Fibroblast of skin of abdomen (primary cell): Measurements from ENCODE around the gene MYEF2. TPM values are rescaled to one million over a fixed set of nuclear protein-coding genes. Genes with fewer than 3 reads are reported as not detected.

Experiments
- DNase-seq: peaks from one replicate; pipeline ENCODE4 v3.0.0-alpha.2; 2013
- polyA plus RNA-seq, 2 experiments: library from polyadenylated mRNA; unstranded; fragments of 120-200 nt; gene quantifications; one replicate each; pipeline ENCODE4 v1.2.1, GENCODE V29; 2013; ENCODE audit not compliant: insufficient read length in 2 of 2

The MYEF2 gene, protein sequence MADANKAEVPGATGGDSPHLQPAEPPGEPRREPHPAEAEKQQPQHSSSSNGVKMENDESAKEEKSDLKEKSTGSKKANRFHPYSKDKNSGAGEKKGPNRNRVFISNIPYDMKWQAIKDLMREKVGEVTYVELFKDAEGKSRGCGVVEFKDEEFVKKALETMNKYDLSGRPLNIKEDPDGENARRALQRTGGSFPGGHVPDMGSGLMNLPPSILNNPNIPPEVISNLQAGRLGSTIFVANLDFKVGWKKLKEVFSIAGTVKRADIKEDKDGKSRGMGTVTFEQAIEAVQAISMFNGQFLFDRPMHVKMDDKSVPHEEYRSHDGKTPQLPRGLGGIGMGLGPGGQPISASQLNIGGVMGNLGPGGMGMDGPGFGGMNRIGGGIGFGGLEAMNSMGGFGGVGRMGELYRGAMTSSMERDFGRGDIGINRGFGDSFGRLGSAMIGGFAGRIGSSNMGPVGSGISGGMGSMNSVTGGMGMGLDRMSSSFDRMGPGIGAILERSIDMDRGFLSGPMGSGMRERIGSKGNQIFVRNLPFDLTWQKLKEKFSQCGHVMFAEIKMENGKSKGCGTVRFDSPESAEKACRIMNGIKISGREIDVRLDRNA
- 7.7 TPM for polyA plus RNA-seq (2013, experiment 1 of 2; ENCODE audit: insufficient read length)
- 7.0 TPM for polyA plus RNA-seq (2013, experiment 2 of 2; ENCODE audit: insufficient read length)

DNA sequence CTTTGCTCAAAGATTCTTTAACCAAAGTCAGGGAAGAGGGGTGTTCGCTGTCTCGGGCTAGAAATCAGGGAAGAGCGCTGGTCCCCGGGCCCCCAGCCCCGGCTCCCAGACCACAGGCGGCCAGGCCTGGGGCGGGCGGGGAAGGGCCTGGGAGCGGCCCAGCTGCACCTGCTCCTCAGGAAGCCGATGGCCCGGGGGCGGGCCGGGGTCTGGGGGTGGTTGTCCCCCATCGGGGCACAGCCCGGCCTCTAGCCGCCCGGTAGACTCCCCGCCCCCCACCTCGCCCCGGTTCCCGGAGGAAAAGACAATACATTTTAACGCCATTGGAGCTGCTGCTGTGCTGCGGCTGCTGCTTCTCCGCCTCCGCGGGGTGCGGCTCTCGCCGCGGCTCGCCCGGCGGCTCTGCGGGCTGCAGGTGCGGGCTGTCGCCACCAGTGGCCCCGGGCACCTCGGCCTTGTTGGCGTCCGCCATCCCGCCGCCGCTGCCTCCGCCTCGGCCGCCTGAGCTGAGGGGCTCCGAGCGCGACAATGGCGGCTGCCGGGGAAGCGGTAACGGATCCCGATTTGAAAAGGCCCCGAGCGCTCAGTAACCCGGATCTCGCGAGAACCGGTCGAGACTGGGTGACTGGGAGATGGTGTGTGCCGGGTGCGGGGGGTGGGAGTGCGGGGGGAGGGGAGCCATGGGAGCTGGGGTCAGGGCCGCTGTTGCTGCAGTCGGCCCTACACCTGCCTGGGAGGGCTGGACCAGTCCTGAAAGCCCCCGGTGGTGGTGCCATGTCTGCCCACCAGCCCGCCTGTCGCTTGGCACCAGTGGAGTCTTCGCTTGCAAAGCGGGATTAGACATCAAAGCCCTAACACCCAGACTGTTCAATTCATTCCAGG is at the start of gene MYEF2:
Gene MYEF2 (minus strand): TSS at position 530 of the 882 bp plus-strand sequence. CDS start 58 bp downstream, at position 472.
- peak; percentile 71 for DNase-seq

DNA sequence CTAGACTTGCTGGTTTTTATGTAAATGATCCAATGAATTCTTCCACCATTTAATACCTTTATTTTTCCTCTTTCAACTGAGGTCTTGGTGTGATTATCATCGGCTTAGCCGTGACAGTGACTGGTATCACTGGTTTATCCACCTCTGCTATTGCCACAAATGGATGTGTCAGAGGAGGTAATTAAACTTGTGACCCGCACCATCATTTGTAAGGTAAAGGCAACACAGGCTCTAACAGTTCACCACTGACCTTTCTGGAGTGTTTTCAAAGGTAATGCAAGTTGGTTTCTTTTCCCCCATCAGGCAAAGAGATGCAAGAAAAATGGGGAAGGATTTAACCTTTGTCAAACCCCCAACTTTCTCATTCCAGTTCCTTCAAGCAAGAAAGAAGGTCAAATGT is 47.7 kb upstream of the MYEF2 start:
- no peak for DNase-seq

DNA sequence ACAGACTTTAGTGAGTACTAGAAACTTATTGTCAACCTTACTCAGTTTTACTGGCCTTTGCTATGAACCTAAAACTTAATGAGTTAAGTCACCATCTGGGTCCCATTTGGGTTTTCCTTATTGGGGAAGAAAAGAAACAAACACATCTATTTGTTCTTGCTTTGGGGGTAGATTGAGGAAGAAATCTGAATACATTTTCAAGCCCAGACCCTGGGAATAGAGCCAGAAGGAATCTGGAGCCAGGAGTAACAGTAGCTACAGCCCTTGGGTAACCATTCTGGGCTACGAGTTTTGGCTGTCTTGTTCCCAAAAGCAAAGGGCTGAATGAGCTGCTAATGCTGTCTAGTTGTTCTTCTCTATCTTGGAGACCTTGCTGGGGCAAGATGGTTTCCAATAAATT is 44.5 kb upstream of the MYEF2 start:
- no peak for DNase-seq

DNA sequence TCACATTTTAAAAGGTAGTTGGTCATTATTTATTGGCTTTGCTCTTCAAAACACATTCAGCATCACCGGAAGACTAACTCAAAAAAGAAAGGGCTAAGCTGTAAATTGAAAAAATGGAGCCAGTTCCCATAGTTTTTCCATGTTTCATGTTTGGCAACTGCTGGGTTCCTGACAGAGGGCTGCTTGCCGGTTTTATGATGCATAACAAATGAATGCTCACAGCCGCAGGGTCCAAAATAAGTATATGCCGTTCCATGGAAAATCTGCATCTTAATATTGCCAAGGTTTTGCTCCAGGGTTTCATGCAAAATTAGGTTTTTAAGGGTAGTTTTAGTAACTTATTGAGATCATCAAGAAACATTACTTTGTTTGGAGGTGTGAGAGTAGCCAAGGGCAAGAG is 43.8 kb upstream of the MYEF2 start:
- no peak for DNase-seq

DNA sequence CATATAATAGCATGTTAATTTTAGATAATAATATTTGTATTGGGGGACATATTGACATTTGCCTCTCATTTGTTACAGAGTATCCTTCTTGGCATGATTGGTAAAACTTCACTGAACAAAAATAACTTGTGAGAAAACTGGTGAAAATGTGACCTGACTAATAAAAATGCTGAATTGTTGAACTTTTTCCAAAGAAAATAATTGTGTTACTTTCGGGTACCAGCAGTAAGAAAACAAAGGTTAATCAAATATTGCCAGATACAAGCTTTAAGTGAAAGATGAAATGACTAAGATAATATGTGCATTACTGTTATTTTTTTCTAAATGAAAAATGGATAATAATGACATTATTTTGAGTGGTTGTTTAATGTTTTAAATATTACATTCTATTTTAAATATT is 43.2 kb upstream of the MYEF2 start:
- DNase-seq: no peak

DNA sequence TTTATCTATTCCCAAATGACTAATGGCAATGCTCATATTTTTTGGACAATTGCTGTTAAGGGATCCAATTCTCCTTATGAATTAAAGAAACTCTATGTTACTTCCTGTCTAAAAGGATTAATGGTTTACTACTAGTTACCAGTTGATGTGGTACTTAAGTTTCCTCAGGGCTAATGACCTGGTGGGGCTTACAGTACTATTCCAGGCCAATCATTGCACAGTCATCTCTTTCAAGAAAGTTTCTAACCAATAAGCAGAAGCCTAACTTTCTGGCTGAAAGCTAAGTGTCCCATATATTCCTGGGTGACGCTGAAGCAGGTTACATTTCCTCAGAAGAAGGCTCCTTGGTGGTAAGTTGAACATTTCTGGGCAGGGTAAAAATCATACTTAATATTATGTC is 27.9 kb upstream of the MYEF2 start, which contains the start of gene SLC12A1:
Gene SLC12A1 (plus strand): TSS at position 322 of the 400 bp plus-strand sequence. CDS start 1,418 bp downstream, outside the sequence.
- no peak for DNase-seq

DNA sequence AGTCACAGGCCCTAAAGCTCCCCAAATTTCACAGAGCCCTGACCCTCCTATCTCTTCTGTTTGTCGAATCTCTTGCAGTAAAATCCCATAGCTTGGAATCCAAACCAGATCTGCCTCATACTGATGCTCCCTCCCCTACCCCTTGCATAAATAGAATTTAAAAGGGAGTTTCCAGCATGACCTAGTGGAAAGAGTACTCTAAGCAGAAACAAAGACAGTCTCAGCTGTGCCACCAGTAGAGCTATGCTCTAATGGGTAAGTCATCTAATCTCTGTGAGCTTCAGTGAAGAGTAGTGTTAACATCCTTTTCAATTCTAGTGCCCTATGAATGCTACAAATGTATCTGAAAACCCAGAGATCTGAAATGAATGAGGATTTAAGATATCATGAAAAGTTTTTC is 24.0 kb upstream of the MYEF2 start:
- no peak for DNase-seq

DNA sequence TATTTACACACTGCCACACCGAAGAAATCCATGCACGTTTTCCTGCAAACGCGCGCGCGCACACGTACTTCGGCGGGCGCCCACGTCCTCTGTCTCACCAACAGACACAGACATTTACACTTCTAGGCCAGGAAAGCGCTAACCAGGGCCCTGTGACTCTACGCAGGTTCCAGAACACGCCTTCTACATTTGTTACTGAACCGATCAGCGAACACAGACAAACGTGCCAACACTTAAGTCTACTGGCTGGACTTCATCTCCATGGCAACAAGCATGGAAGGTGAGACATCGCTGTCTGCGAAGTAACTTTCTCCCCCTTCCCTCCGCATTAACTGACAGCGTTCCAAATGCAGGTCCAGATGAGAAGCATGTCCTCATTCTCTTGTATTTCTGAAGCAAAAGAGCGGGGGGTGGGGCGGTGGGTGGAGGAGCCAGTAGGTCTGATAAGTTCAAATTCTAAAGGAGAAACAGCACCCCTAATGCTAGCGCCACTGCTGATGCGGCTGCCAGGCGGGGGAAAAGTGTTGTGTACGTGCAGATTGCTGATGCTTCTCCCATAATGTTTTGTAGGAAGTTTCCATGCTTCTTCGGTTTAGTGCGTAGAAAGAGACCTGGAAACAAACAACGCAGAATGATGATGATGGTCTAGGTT is 13.6 kb upstream of the MYEF2 start, which contains the start of gene CTXN2:
Gene CTXN2 (plus strand): TSS at position 92 of the 652 bp plus-strand sequence. CDS start 9,636 bp downstream, outside the sequence.
- DNase-seq: peak; percentile 1

DNA sequence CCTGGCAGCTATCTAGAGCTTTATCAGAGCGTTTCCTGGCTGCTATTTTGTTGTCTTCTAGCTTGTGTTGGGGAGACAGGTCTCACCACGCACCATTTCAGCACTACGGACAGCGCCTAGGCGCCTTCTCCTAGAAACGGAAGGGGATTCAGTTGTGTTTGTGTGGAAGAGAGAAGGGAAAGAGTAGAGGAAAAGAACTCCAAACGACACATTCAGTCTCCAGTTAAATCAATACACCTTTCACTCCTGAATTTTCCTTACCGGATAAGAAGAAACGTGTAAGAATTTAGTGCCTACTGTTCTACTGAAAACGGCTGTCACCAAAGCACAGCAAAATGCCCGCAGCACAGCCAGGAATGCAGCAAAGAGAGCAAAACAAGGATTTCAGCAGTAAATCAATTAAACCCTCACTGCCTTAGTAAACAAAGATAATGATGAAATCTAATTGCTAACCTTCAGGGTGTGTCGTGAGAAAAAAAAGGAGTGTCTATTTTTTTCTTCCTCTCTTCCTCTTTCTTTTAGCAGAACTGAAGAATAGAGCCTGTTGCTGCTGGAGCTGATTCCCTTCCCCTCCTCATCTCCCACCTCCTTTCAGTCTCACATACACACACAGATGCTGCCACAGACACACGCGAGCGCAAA is 13.0 kb upstream of the MYEF2 start:
- peak; percentile 74 for DNase-seq

DNA sequence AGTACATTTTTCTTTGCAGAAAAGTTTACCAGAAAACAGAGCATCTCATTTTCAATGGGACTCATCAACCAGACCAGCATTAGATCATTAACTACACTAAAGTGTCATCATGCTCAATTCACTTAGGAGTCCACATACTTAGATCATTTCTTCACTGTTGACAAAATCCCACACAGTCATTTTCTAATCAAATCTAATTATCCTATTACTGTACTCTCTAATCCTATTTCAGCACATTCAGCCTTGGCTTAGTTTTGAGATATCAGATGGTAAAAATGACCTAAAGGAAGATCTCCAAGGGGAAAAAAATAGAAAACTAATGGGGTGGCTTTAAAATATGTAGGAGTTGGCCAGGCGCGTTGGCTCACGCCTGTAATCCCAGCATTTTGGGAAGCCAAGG is 8.2 kb upstream of the MYEF2 start:
- no peak for DNase-seq

DNA sequence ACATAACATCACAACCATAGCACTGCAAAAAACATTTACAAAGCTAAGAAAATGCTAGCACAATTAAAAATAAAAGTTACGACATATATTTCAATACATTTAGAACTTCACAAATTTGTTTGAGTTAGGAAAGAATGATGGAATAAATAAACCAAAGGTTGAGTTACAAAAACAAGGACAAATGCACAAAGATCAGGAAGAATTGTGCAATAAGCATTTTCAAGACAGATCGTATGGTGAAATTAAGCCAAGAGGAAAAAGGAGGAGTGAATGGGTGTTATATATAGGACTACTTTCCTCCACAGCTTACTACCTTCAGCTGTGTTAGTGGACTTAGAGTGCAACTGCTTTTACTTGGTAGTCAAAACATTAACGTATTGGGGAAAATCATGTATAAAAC is 7.4 kb upstream of the MYEF2 start:
- DNase-seq: no peak

DNA sequence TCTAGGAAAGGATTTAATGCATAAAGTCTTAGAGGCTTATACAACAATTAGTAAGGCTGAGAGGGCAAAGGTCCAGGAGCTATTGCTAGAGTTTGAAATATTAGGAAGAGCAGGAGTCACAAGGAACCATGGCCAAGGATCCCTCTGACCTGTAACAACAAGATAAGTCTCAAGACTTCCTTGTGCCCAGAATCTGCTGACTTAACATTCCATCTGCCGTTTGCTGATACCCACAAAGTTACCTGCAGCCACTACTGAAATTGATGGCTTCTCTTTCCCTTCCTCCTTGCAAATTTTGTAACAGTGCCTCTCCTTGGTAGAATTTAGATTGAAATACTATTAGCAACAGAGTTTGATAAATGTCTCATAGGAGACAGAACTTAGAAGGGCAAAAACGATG is 4.7 kb upstream of the MYEF2 start:
- no peak for DNase-seq

DNA sequence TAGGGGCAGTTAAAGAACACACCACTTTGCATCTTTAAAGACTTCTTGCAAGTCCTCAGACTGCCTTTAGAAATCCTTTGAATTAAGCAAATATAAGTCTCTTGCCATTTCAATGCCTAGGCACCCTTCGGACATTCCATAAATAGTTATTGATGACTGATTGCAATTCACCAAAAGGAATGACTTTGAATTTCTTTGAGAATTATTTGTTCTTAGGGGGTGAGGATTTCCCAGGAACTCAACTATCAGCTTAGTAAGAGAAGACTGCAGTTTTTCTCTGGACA is 495 bp upstream of the MYEF2 start:
- peak; percentile 1 for DNase-seq

DNA sequence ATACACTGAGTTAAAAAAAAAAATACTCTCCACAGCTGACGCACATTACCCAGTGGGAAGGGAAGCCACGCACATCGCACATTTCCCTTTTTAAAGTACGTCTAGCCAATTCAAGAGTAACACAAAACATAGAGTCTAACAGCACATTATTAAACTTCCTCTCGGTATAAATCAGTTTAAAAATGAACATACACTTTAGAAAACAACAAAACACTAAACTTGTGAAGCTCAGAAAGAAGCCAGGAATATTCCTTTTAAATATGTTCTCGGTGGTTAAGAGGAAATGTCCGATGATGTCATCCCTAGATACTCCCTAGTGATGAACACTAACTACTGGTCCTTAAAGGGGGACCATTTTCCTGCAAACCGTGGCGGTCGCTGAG is 721 bp downstream of the MYEF2 start:
- DNase-seq: peak; percentile 31

DNA sequence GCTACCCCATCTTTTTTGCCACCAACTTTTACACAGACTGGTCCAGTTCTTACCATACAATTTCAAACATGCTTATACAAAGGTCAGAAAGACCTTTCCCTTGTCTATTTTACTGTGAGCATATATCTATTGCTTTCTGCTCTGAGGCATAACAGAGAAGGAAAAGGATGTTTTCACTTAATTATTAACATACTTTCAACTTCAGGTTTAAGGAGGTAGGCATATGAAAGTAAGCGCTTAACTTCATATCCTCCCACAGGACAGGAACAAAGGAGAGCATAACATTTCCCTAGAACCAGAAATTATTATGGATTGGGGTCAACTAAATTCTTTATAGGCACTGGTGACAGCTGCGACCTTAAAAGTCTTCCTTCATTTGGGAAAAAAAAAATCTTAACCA is 1.1 kb downstream of the MYEF2 start:
- DNase-seq: no peak

DNA sequence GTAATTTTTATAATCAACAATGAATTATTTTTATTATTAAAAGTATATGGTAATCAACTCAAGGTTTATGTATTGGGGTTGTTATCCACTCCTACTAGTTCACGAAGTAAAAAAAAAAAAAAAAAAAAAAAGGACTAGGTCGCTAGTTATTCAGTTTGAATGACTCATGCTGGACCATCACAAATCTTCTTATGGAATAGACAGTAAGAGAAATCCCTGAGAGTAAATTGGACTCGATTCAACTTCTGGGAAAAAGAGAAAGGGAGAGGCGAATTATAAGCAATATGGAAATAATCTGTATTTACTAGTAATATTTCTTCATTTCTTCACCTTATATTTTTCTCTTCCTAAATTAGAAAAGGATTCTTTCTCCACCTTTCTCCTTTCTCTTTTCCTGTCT is 2.0 kb downstream of the MYEF2 start:
- peak; percentile 50 for DNase-seq

DNA sequence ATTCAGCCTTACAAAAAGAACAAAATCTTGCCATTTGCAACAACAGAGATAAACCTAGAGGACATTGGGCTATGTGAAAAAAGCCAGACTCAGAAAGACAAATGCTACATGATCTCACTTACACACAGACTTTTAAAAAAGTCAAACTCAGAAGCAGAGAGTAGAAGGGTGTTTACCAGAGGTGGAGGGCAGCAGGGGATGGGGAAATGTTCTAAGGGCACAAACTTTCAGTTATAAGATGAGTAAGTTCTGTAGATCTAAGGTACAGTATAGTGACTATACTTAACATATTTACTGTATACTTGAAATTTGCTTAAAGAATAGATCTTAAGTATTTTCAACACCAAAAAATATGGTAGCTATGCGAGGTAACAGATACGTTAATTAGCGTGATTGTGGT is 3.0 kb downstream of the MYEF2 start:
- DNase-seq: no peak

DNA sequence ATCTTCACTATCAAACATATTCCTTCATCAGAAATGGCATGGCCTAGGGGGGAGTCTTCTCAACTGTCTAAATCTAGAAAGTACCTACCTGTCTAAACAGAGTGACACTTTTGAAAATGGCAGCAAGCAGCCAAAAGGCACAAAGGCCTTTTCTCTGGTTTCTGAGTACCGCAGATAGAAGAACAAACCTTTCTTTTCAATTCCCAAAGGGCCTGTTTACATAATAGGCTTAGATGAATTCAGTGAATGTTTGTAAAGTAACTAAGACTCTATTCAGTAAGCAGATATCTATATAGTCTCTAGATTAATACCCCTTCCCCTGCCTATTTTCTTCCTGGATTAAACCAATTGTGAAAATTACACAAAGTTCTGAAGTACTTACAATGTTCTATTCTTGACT is 7.1 kb downstream of the MYEF2 start:
- no peak for DNase-seq

DNA sequence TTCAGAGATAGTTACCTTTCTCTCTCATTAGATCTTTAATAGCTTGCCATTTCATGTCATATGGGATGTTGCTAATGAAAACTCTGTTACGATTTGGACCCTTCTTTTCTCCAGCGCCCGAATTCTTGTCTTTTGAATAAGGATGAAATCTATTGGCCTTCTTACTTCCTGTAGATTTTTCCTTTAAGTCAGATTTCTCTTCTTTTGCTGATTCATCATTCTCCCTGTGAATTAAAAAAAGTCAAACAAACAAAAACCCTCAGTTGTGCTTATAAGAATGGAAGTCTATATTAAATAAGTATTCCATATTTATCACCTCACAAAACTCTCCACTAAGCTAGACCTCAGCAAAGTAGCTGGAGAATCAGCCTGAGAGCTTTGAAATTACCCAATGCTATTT is 9.5 kb downstream of the MYEF2 start:
- DNase-seq: no peak

DNA sequence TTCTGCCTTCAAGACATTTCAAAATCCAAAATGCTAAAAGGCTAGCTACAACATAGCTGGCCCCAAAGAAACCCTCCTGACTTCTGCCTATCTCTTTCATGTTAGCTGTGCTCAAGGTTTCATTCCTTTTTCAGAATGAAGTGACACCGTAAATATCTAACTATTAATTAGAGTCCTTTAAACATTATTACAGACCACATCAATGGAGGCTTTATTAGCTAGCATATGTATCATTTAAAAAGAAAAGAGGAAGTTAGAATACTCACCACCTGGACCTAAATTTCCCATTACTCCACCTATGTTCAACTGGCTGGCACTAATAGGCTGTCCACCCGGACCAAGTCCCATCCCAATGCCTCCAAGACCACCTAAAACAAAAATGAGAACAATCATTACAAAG is 24.6 kb downstream of the MYEF2 start:
- DNase-seq: no peak

DNA sequence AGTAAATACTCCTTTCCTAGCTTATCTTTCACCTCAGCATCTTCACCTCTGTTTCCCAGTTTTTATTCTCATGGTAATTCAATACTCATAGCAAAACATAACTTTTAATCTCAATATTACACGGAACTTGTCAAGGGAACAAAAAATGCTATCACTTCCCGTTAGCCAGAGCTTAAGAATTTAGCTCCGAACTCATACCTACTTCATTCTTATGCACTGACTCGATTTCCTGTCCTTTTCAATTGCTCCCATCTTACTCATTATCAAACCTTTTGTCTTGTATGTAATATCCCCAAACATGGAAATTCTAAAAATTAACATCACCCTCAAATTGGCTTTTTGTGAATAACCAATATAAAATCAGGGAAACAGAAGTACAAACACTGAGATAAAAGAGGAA is 28.2 kb downstream of the MYEF2 start:
- DNase-seq: peak; percentile 81

DNA sequence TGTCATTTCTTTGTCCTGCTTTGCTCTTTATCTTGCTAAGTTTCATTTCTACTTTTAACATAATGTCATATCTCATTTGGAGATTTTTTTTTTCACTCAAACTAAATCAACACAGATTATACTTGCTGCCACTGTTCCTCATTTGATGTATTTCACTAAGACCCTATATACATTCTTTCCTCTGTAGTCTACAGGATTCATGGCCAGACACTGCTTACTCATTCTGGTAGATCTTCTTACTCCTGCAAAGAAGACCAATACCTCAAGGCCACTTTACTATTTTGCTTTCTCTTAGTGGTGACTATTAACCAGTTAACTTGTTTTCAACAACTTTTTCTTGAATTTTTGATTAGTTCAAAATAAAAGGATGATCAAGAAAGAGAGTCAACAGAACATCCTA is 30.7 kb downstream of the MYEF2 start:
- peak; percentile 26 for DNase-seq
